ENCODE results near the gene SERHL2. TPM values are rescaled to one million over a fixed set of nuclear protein-coding genes. Genes with fewer than 3 reads are reported as not detected.
"Not testable (repeated sequence)": the region's sequence is repeated elsewhere in the genome, so short reads cannot be mapped to it uniquely, and the experiment has no call there.

Gene SERHL2
- total RNA-seq, 1 experiment from 2014 or later = 1.0 TPM

- Histone ChIP-seq H3K27me3 (ENCODE audit: insufficient read depth, low read length) (peaks cover 6% of the 10 kb centered on the region; the same call in 1 of the 2 replicates), H3K27ac (ENCODE audit: insufficient read length, low read depth, low read length) (no peak overlapping the region), H3K23me2 (ENCODE audit: insufficient read length, low read depth, low read length, poor library complexity, severe bottlenecking) (no peaks in the 10 kb centered on the region), H3K79me1 (ENCODE audit: insufficient read depth, low read depth, low read length, poor library complexity, severe bottlenecking) (no peaks in the 10 kb centered on the region), H4K20me1 (ENCODE audit: control insufficient read depth, insufficient read depth, insufficient read length) (no peaks in the 10 kb centered on the region), H4K91ac (ENCODE audit: insufficient read length, low read depth, low read length) (no peak overlapping the region), H3K18ac (ENCODE audit: insufficient read length, low read depth, low read length) (no peak overlapping the region), H3T11ph (ENCODE audit: low read length) (no peak overlapping the region), H3K79me2 (ENCODE audit: insufficient read depth, low read length) (no peaks in the 10 kb centered on the region), H3K9ac (ENCODE audit: extremely low read depth, insufficient read length, low read length) (no peak overlapping the region), H4K8ac (replicated peaks; ENCODE audit: insufficient read length, low read depth, low read length) (no peak overlapping the region), H2BK20ac (ENCODE audit: low read depth, low read length, poor library complexity, severe bottlenecking) (no peak overlapping the region), H2AK5ac (ENCODE audit: insufficient read length, low read length) (no peak overlapping the region), H3K4me2 (ENCODE audit: insufficient read depth, insufficient read length, low read length) (no peak overlapping the region), H3K23ac (ENCODE audit: insufficient read length, low read depth, low read length) (no peak overlapping the region), H3K4ac (ENCODE audit: low read depth, low read length) (no peak overlapping the region), H2BK15ac (ENCODE audit: low read depth, low read length) (no peak overlapping the region), H3K4me1 (ENCODE audit: insufficient read depth, low read length) (no peaks in the 10 kb centered on the region), H2BK120ac (ENCODE audit: low read depth, low read length, poor library complexity, severe bottlenecking) (no peak overlapping the region), H2AFZ (ENCODE audit: low read length) (no peak overlapping the region), H3K14ac (ENCODE audit: insufficient read depth, low read length) (no peak overlapping the region), H3K56ac (ENCODE audit: insufficient read length, low read depth, low read length) (no peak overlapping the region), H4K5ac (ENCODE audit: insufficient read length, low read depth, low read length) (no peak overlapping the region), H2BK5ac (ENCODE audit: insufficient read length, low read length) (no peak overlapping the region), H3K9me3 (ENCODE audit: control insufficient read depth, low read depth, low read length) (peaks cover 4% of the 10 kb centered on the region), H2BK12ac (ENCODE audit: insufficient read length, low read depth, low read length) (no peak overlapping the region)
- peaks cover 3 to 11% (median 3%) of the 10 kb centered on the region in 3 experiments; a peak in 5 of 7 replicates for H3K36me3 Mint-ChIP-seq (ENCODE audit: insufficient read depth in 1 of 3, low read depth in 3 of 3)
- TF ChIP-seq CTCF (conservative IDR thresholded peaks at IDR 0.05) = no peak
- H3K27ac Mint-ChIP-seq = no peak overlapping the region
- peaks cover 11 to 12% of the 10 kb centered on the region in 2 experiments for H3K4me1 Mint-ChIP-seq
- peaks cover 75% of the 10 kb centered on the region for H3K27me3 Mint-ChIP-seq (ENCODE audit: low read depth)
- peaks cover 19 to 22% of the 10 kb centered on the region in 2 experiments for H3K9me3 Mint-ChIP-seq
- DNase-seq = no peak
- H3K4me3 Mint-ChIP-seq = no peak overlapping the region
- no CpG with 5 or more reads among the region's 9 CpGs for WGBS (ENCODE audit: extremely low coverage, insufficient read length, low lambda C conversion rate)
These were observed 6.2 kb upstream of the SERHL2 start for GRCh38 chr22:42547562-42547961.

- not testable (repeated sequence) for H2BK20ac ChIP-seq (ENCODE audit: low read depth, low read length, poor library complexity, severe bottlenecking); H3K27me3 ChIP-seq (ENCODE audit: insufficient read depth, low read length); H3K4me1 ChIP-seq (ENCODE audit: insufficient read depth, low read length); H3T11ph ChIP-seq (ENCODE audit: low read length); H3K4me3 Mint-ChIP-seq; H2BK5ac ChIP-seq (ENCODE audit: insufficient read length, low read length); H4K20me1 ChIP-seq (ENCODE audit: control insufficient read depth, insufficient read depth, insufficient read length); H4K91ac ChIP-seq (ENCODE audit: insufficient read length, low read depth, low read length); H3K79me1 ChIP-seq (ENCODE audit: insufficient read depth, low read depth, low read length, poor library complexity, severe bottlenecking); H3K23me2 ChIP-seq (ENCODE audit: insufficient read length, low read depth, low read length, poor library complexity, severe bottlenecking); H3K23ac ChIP-seq (ENCODE audit: insufficient read length, low read depth, low read length); H3K14ac ChIP-seq (ENCODE audit: insufficient read depth, low read length); H3K18ac ChIP-seq (ENCODE audit: insufficient read length, low read depth, low read length); H4K5ac ChIP-seq (ENCODE audit: insufficient read length, low read depth, low read length); H2BK120ac ChIP-seq (ENCODE audit: low read depth, low read length, poor library complexity, severe bottlenecking); H2BK12ac ChIP-seq (ENCODE audit: insufficient read length, low read depth, low read length); H2AK5ac ChIP-seq (ENCODE audit: insufficient read length, low read length); H3K79me2 ChIP-seq (ENCODE audit: insufficient read depth, low read length); H2BK15ac ChIP-seq (ENCODE audit: low read depth, low read length); H3K27ac ChIP-seq (ENCODE audit: insufficient read length, low read depth, low read length); H3K9me3 ChIP-seq (ENCODE audit: control insufficient read depth, low read depth, low read length); DNase-seq; H3K27ac Mint-ChIP-seq; H2AFZ ChIP-seq (ENCODE audit: low read length); H4K8ac ChIP-seq (replicated peaks; ENCODE audit: insufficient read length, low read depth, low read length); H3K9ac ChIP-seq (ENCODE audit: extremely low read depth, insufficient read length, low read length); H3K4me2 ChIP-seq (ENCODE audit: insufficient read depth, insufficient read length, low read length); H3K56ac ChIP-seq (ENCODE audit: insufficient read length, low read depth, low read length); H3K4ac ChIP-seq (ENCODE audit: low read depth, low read length)
- Mint-ChIP-seq H3K36me3 (ENCODE audit: insufficient read depth in 1 of 3, low read depth in 3 of 3) (peaks cover 3 to 11% (median 3%) of the 10 kb centered on the region in 3 experiments; a peak in 5 of 7 replicates), H3K9me3 (peaks cover 19 to 22% of the 10 kb centered on the region in 2 experiments), H3K27me3 (ENCODE audit: low read depth) (peaks cover 76% of the 10 kb centered on the region), H3K4me1 (peaks cover 12 to 13% of the 10 kb centered on the region in 2 experiments)
- WGBS (ENCODE audit: extremely low coverage, insufficient read length, low lambda C conversion rate) = no CpG with 5 or more reads among the region's 6 CpGs
These were observed 5.6 kb upstream of the SERHL2 start for GRCh38 chr22:42548126-42548525.
